Vagina (tissue), 2 donors: ENCODE results near the gene KRTAP10-10.

ENCODE experiments used
- CTCF ChIP-seq, 3 experiments: fragments of 450-650 bp in 2 of 3; fragments of 200-600 bp in 1 of 3; sonication (generic) in 1 of 3; IDR thresholded peaks; one replicate each; pipeline ENCODE4 v1.5.1; 2017 to 2019; ENCODE audit warnings: antibody characterized with exemption in 3 of 3, mild to moderate bottlenecking in 2 of 3, moderate library complexity in 2 of 3
- POLR2A ChIP-seq, 2 donors: fragments of 450-650 bp; IDR thresholded peaks; one replicate each; pipeline ENCODE4 v1.6.1; 2017; ENCODE audit warnings: antibody characterized with exemption in 2 of 2, mild to moderate bottlenecking in 2 of 2, moderate library complexity in 2 of 2

- TF ChIP-seq CTCF (IDR thresholded peaks at IDR 0.05) (no peak), POLR2A (IDR thresholded peaks at IDR 0.05) (no peak)
Measured at GRCh38 chr21:44671911-44672310, 34.8 kb downstream of the KRTAP10-10 start.
